Stimulated activated CD4-positive, alpha-beta T cell treated with anti-CD3 and anti-CD28 coated beads, Interleukin-4, amount 100 ng/mL, for 24 hours (primary cell): ENCODE measurements around the gene RPL27.
"Not testable (repeated sequence)": the region's sequence is repeated elsewhere in the genome, so short reads cannot be mapped to it uniquely, and the experiment has no call there.

Source experiments
- DNase-seq: peaks from one replicate; pipeline ENCODE4 v3.0.0-alpha.2; 2020

Gene RPL27

DNA sequence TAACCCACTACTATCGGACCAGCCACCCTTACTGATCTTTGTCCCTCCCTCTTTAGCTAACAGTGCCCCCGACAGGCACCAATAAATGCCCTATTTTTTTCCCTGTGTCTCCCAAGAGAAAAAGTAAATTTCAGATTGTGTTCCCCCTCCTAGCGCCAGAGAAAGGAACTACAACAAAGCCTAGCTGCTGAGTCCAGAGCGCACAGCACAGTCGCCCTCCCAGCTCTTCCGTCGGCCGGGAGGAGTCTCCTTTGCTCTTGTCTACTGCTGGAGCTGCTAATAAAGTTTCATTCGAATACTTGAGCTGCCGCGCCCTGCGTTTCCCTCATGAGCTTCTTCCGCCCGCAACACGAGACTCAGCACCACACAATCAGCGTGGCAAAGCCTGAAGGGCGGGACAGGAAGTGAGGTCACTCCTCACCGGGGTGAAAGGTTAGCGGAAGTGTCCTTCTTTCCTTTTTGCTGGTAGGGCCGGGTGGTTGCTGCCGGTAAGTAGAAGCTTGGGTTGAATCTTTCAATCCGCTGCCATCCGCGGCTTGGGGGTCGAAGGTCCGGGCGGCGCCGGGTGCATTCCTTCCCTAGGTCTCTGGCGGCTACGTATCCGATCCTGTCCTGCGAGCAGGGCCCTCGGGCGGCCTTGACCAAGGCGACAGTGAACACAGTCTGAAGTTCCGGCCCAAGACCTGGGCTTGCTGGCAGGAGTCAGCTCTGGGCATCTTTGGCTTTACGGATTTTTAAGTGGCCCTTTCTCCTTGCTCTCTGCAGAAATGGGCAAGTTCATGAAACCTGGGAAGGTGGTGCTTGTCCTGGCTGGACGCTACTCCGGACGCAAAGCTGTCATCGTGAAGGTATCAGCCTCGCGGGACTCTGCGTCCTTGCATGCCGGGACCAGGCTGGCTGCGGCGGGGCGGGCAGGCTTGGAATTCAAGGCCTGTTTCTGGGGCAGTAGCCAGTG lies at the start of gene RPL27:
TSS of gene RPL27 (plus strand) at position 436 of the 955 bp plus-strand sequence. CDS start at position 768, 332 bp downstream.
- DNase-seq, result peak; percentile 97

DNA sequence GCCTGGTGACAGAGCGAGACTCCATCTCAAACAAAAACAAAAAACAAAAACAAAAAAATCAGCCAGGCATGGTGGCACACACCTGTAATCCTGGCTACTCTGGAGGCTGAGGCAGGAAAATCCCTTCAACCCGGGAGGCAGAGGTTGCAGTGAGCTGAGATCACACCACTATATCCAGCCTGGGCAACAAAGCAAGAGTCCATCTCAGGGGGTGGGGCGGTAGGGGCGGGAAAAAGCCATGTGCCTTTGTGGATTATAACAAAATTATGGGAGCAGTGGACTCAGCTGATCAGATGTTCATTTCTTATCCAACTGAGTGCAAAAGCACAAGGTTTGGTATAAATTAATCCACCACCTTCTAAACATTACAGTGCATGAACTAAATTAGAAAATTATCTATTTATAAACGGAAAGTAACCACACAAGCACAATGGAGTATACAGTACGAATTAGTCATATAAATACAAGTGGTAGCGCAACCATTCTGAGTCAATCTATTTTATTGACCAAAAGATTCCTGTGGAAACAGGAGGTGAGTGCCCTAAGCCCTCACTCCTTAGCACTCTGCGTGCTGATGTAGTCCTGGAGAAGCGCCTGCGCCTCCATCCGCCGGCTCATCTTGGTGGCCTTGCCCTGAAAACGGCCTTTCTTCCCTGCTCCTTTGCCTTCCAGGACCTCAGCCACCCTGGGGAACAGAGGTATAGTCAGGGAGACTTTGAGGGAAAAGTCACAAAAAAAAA lies 48.0 kb upstream of the RPL27 start:
- no peak for DNase-seq

DNA sequence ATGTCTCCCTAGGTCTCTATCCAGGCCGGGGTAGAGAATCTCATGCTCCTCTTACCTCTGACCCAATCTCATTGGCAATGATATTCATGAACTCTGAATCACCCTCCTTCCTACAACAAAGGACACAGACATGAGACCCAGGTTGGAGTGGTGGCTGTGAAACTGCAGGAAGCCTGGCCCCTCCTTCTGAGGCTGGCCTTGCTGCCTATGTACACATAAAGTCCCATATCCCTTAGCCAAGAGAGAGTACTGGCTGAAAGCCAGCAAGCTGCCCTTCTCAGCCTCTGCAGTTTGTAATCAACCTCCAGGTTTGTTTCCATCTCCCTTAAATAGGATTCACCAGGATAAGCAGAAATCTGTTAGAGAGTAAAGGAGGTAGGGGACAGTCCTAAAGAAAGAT lies 44.5 kb upstream of the RPL27 start:
- DNase-seq, result no peak

DNA sequence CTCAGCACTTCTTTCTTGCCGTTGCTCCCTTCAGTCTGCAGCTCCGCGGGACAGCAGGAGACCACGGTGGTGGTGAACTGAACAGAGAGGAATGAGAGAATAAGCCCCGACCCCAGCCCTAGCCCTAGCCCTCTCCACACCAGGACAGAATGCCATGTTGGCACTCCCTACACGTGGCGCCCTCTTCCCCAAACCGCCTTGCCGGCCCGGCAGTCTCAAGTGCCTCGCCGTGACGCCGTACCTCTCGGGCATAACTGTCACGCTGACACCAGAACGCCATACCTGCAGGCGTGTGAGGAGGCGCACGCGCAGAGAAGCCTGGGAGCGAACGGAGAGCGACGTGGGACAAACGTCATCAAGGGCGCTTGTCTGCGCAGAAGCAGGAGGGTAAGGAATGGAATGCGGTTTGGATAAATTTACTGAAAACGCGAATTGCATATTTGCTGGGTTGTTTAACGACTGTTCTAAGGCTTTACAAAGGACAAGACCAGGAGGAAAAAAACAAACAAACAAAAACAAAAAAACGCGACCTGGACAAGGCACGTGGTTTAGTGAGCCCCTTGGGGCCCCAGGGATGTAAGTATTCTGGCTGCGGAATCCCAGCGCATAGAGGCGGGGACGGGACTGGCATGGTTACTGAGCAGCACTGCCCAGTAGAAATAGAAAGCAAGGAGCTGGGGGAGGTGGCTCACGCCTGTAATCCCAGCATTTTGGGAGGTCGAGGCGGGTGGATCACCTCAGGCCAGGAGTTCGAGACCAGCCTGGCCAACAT lies 33.9 kb upstream of the RPL27 start, which contains the start of gene AARSD1:
TSS of gene AARSD1 (minus strand) at position 294 of the 772 bp plus-strand sequence. CDS start at position 280, 14 bp downstream.
- DNase-seq, result peak; percentile 92

DNA sequence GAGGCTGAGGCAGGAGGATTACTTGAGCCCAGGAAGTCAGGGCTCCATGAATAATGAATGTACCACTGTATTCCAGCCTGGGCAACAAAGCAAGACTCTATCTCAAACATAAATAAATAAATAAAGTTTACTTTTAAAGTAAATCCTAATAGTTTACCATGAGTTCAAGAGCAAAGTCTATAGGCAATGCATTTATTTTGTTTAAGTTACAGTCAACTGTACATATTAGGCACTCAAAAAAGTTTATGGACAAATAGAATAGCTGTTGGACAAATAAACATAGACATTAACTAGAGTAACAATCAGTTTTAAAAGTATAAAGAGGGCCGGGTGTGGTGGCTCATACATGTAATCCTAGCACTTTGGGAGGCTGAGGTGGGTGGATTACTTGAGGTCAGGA lies 30.3 kb upstream of the RPL27 start:
- no peak for DNase-seq

DNA sequence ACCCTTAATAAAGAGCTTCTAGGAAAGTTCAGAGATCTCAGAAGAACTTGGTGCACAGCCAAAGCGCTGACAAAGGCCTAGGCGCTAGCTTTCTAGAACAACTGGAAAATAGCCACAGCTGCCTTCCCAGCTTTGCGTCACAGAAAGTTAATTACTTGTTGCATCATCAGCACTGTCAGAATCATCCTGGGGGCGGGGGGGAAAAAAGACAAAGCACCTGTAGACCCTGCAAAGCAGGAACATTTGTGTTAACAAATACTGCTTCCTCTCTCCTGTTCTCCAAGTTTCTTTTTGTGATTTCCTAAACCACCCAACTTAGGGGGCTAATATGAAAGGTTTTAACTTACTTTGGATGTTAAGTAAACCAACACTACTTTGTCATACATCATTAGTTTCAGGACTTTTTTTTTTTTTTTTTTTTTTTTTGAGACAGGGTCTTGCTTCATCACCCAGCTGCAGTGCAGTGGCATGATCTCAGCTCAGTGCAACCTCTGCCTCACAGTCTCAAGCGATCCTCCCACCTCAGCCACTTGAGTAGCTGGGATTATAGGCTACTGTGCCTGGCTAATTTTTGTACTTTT lies 29.1 kb upstream of the RPL27 start:
- no peak for DNase-seq

DNA sequence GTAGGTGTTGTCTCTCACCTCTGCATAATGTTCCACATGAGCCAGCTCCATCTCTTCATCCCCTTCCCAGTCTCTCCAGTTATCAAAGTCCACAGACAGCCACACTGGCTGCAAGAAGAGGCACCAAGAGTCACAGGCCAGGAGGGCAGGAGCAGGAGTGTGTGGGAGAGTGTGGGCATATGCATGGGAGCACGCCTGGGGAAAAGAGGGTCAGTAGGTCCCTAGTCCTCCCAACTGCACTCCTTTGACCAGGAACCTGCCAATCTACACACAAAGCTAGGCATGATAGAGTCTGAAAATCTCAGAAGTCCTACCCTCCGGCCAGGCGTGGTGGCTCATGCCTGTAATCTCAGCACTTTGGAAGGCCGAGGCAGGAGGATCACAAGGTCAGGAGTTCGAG lies 26.6 kb upstream of the RPL27 start:
- no peak for DNase-seq

DNA sequence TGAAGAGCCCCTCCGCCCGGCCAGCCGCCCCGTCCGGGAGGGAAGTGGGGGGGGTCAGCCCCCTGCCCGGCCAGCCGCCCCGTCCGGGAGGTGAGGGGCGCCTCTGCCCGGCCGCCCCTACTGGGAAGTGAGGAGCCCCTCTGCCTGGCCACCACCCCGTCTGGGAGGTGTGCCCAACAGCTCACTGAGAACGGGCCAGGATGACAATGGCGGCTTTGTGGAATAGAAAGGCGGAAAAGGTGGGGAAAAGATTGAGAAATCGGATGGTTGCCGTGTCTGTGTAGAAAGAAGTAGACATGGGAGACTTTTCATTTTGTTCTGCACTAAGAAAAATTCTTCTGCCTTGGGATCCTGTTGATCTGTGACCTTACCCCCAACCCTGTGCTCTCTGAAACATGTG lies 24.9 kb upstream of the RPL27 start:
- DNase-seq, result not testable (repeated sequence)

DNA sequence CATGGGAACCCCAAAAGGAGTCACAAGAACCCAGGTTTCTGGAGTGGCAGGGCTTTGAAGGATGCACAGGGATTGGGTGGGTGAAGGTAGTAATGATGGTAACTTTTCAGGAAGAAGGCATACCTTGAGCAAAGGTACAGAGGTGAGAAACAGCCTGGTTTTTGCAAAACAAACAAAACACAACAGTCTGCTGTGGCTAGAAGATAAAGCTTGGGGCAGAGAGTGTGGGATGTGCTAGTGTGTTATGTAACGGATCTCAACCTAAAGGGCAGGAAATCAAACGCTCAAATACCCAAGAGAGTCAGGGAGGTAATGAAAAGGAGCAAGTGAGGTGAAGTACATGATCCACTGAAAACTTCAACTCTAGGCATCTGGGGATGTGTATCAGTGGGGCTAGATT lies 23.0 kb upstream of the RPL27 start:
- DNase-seq, result no peak

DNA sequence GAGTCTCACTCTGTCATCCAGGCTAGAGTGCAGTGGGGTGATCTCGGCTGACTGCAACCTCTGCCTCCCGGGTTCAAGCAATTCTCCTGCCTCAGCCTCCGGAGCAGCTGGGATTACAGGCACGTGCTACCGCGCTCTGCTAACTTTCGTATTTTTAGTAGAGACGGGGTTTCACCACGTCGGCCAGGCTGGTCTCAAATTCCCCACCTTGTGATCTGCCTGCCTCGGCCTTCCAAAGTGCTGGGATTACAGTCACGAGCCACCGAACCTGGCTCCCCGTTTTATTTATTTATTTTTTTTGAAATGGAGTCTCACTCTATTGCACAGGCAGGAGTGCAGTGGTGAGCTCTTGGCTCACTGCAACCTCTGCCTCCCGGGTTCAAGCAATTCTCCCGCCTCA lies 22.5 kb upstream of the RPL27 start:
- DNase-seq, result not testable (repeated sequence)

DNA sequence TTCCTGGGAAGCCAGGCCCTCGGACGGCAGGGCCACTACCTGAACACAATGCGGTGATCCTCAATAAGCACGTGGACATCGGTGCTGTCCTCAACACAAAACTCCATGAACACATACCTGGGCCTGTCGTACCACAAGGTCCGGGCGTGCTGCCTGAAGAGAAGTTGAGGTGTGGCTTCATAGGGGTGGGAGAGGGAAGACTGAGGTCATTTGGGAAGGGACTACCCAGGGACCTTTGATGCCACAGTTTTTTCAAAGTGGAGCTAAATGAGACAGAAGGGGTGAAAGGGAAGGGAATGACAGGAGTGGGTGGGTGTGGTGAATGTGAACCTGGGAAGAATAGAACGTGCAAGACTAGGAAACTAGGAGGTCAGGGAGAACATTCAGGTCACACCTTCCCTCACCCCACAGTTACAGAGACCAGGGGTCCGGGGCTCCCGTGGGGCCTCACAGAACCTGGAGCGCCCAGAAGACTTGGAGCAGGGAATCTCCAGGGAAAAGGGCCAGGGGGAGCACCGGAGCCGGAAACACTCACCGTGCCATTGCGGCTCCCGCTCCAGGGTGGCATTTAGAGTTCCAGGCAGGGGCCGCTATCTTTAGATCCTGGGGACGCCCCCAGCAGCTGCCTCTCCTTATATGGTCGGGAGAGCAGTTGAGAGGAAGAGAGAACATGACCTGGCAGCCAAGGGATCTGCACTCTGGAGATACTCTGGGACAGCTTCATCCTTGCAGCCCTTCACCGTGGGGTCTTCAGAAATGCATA lies 18.5 kb upstream of the RPL27 start, which contains the start of gene PTGES3L:
TSS of gene PTGES3L (minus strand) at position 570 of the 763 bp plus-strand sequence. CDS start at position 543, 27 bp downstream.
- DNase-seq, result peak; percentile 36

DNA sequence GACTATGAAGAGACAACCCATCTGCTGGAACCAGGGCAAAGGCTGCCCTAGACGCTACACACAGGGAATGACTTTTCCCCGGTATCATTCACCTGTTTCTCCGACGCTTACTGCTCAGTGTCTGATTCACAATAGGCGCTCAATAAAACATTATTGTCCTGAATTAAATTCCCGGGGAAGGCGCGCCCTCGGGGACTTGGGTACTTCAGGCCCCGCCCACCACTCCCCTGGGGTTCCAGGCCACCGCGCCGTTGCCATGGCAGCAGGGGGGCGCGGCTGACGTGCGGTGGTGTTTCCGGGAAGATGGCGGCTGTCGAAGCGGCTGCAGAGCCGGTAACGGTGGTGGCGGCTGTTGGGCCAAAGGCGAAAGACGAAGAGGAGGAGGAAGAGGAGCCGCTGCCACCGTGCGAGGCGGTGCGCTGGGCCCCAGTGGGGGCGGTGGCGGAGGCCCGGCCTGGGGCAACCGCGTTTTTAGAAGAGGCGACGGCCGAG lies 17.9 kb upstream of the RPL27 start, which contains the start of gene RUNDC1:
TSS of gene RUNDC1 (plus strand) at position 292 of the 492 bp plus-strand sequence. CDS start at position 304, 12 bp downstream.
- peak; percentile 91 for DNase-seq

DNA sequence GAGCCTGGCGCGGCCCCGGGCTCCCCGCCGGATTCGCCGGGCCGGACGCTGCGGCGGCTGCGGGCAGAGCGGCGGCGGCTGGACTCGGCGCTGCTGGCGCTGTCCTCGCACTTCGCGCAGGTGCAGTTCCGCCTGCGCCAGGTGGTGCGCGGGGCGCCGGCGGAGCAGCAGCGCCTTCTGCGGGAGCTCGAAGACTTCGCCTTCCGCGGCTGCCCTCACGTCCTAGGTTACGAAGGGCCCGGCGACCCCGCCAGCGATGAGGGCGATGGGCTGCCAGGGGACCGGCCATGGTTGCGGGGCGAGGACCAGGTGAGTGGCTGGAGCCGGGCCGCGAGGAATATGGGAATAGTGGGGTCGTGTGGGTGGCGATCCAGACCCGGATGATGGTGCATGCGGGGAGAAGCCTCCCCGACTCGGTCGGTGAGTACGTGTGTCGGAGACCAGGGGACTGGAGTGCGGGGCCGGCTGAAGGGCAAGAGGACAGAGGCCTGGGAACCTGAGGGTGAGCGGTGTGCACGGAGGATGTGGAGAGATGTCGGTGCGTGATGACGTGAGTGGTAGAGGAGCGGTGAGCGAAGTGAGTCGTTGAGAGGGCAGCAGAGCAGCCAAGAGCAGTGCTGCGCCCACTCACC lies 17.3 kb upstream of the RPL27 start:
- DNase-seq, result peak; percentile 72

DNA sequence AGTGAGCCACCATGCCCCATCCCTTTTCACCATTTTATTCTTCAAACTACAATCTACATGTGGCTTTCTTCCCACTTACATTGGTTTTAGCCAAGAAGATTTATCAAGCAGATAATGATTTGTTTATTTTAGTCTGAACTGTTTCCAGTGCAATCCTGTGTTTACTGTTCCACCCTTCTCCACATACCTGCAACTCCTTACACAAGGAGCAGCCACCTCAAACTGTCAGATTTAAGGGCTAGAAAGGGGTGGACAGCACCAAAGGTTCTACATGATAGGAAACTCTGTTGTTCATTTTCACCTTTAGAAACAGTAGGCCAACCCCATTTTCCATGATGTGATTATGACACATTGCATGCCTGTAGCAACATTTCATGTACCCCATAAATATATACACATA lies 16.0 kb upstream of the RPL27 start:
- no peak for DNase-seq

DNA sequence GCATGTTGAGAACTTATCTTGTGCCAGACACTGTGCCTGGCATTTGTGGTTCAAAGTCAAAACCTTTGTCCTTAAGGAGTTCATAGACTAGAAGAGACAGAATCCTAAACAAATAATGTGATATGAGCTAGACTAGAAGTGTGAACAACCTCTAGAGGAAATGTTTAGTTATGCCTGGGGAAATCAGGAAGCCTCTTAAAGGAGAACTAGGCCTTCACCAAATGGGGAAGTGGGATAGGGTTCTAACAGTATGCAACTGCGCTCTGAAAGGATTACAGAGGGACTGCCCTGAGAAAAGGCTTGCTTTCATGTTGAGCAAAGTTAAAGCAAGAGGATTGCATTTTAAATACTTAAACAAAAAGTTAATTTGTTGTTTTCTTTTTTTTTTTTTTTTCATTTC lies 13.0 kb upstream of the RPL27 start:
- DNase-seq, result no peak

DNA sequence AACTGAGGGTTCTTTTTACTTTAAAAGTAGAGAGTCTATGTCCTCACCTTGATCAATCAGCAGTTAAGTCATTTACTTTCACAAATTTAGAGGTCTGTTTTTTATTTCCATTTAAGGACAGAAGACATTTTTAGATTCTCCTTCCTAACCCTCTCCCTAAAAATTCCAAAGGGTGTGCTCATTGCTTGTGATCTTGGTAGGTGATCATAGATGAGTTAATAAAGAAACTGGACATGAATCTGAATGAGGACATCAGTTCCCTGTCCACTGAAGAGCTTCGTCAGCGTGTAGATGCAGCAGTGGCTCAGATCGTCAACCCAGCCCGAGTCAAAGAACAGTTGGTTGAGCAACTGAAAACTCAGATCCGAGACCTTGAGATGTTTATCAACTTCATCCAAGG lies 9.1 kb upstream of the RPL27 start:
- DNase-seq, result no peak

DNA sequence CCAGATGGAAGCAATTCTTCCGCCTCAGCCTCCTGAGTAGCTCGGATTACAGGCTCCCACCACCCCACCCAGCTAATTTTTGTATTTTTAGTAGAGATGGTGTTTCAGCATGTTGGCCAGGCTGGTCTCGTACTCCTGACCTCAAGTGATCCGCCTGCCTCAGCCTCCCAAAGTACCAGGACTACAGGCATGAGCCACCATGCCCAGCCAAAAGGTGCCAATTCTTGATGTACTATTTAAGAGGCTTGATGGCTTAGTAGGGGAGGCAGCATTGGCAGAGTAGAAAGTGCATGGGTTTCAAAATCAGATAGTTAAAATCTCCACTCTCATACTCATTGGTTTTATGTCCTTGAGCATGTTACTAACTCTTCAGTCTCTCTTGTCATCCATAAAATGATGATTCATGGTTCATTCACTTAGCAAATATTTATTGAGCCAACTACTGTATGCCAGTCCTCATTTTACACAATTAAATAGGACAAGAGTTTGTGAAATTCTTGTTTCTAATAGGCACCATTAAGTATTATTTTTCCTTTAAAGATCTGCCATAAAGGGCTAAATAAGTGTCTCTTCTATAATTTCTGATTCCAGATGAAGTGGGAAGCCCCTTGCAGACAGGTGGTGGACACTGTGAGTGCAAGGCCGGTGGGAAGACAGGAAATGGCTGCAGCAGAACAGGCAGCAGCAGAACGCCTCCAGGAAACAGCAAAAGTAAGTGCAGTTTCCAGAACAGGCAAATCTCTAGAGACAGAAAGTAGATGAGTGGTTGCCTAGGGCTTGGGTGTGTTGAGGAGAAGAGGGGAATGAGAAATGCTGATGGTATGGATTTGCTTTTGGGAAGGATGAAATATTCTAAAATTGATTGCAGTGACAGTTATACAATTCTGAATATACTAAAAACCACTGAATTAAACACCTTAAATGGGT lies 8.2 kb upstream of the RPL27 start:
- DNase-seq, result no peak

DNA sequence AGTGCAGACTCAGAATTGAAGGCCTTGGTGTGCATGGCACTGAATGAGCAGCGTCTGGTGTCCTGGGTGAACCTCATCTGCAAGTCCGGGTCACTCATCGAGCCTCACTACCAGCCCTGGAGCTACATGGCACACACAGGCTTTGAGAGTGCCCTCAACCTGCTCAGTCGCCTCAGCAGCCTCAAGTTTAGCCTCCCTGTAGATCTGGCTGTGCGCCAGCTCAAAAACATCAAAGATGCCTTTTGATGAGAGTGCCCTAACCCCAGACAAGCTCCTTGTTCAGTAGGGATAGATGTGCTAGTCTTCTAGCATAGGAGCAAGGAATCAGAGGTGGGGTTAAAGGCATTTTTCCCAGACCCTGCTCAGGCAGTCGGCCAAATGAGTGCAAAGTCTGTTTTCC lies 6.7 kb upstream of the RPL27 start:
- DNase-seq, result no peak

DNA sequence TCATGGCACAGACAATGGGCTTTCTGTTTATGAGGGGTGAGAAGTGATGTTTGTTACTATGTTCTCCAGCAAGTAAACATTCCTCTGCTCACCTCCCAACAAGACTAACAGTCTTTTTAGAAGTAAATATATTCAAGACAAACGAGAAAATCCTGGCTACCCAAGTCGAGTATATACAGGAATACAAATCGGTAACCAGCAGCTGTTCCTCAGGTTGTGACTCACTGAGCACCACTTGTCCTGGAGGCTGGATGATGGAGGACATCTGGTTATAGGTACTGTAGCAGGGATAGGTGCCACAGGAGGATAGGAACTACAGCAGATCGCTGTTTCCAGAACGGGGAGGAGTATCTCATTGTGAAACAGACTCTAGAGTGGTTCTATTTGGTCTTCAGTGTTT lies 5.3 kb upstream of the RPL27 start:
- no peak for DNase-seq

DNA sequence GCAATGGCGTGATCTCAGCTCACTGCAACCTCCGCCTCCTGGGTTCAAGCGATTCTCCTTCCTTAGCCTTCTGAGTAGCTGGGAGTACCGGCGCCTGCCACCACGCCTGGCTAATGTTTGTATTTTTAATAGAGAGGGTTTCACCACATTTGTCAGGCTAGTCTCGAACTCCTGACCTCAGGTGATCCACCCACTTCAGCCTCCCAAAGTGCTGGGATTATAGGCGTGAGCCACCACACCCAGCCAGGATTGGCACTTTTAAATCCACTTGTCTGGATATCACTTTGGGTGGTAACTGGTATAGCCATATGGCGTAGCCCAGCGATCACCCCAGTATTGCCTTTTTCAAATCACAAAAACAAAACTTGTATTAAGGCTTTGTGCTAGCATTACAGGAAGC lies 4.3 kb upstream of the RPL27 start:
- not testable (repeated sequence) for DNase-seq
